NOMO-1 treated with dmso at 0.1 percent for 144 hours (cell line): ENCODE measurements around the gene ABCA4.

Experiments
- DNase-seq: peaks from one replicate; lab custom pipeline; 2025; ENCODE audit not compliant: unreplicated experiment; lab: John Stamatoyannopoulos, UW

Gene ABCA4

GRCh38 chr1:94124538-94124937 lies 3.6 kb upstream of the ABCA4 start:
- no peak for DNase-seq

GRCh38 chr1:94122201-94122970 lies 1.4 kb upstream of the ABCA4 start:
- no peak for DNase-seq

- no peak for DNase-seq
These were observed 468 bp upstream of the ABCA4 start for GRCh38 chr1:94121411-94121821.

- no peak for DNase-seq
These were observed 412 bp downstream of the ABCA4 start for GRCh38 chr1:94120570-94120901.

- no peak for DNase-seq
These were observed 965 bp downstream of the ABCA4 start for GRCh38 chr1:94119796-94120569.

- no peak for DNase-seq
These were observed 1.6 kb downstream of the ABCA4 start for GRCh38 chr1:94119306-94119705.

GRCh38 chr1:94118471-94118870 lies 2.5 kb downstream of the ABCA4 start:
- no peak for DNase-seq

- no peak for DNase-seq
These were observed 2.9 kb downstream of the ABCA4 start for GRCh38 chr1:94118013-94118412.

GRCh38 chr1:94117259-94117851 lies 3.6 kb downstream of the ABCA4 start:
- DNase-seq = no peak

GRCh38 chr1:94115900-94116436 lies 5.0 kb downstream of the ABCA4 start:
- no peak for DNase-seq

- DNase-seq = no peak
These were observed 5.6 kb downstream of the ABCA4 start for GRCh38 chr1:94115254-94115899.

- no peak for DNase-seq
These were observed 7.2 kb downstream of the ABCA4 start for GRCh38 chr1:94113589-94114226.

- DNase-seq = no peak
These were observed 9.1 kb downstream of the ABCA4 start for GRCh38 chr1:94111879-94112278.

GRCh38 chr1:94110946-94111740 lies 9.8 kb downstream of the ABCA4 start:
- no peak for DNase-seq

- no peak for DNase-seq
These were observed 10.8 kb downstream of the ABCA4 start for GRCh38 chr1:94110021-94110761.

GRCh38 chr1:94109478-94109877 lies 11.5 kb downstream of the ABCA4 start:
- no peak for DNase-seq

- DNase-seq = no peak
These were observed 13.8 kb downstream of the ABCA4 start for GRCh38 chr1:94107141-94107540.

- DNase-seq = no peak
These were observed 14.2 kb downstream of the ABCA4 start for GRCh38 chr1:94106716-94107115.

- peak; percentile 7 for DNase-seq
These were observed 14.9 kb downstream of the ABCA4 start for GRCh38 chr1:94105957-94106529.
